Lower leg skin (tissue), 4 donors: Measurements from ENCODE around the gene KAZN. TPM values are rescaled to one million over a fixed set of nuclear protein-coding genes. Genes with fewer than 3 reads are reported as not detected.
A peak's percentile ranks its signal among the peaks of the same experiment; 100 is the strongest.

Source experiments
- DNase-seq, 2 donors: peaks; one replicate each; pipeline ENCODE4 v3.0.0-alpha.2; 2019; ENCODE audit warnings: low spot score in 2 of 2
- H3K4me3 ChIP-seq: fragments of 200-600 bp; sonication (generic); 2 replicates; pipeline ENCODE4 v1.5.1; 2017; ENCODE audit warnings: mild to moderate bottlenecking, low read depth; ENCODE audit not compliant: poor library complexity, severe bottlenecking
- POLR2A ChIP-seq, 2 donors: fragments of 450-650 bp; IDR thresholded peaks; one replicate each; pipeline ENCODE4 v1.6.1; 2016 to 2017; ENCODE audit warnings: antibody characterized with exemption in 2 of 2, mild to moderate bottlenecking in 1 of 2, moderate library complexity in 1 of 2
- WGBS, 2 donors: methylation state at CpG; one replicate each; pipeline ENCODE4 v1.1.5; 2018; 5-methylcytosine and 5-hydroxymethylcytosine counted together
- intact Hi-C: fragments of 100-400 bp; cut with DNase I; formaldehyde crosslinking; loops from one replicate; pipeline ENCODE4 v1.15.0; 2023; ENCODE audit warnings: low total_unique reads
- total RNA-seq, 4 donors: library from RNA; depleted of rRNA; stranded (reverse); fragments of >200 nt; gene quantifications; one replicate each; pipeline ENCODE4 v1.1.0, GENCODE V29; 2016
- TF ChIP-seq, protein P1 (sequence below), 3 donors: fragments of 450-650 bp; IDR thresholded peaks; one replicate each; pipeline ENCODE4 v1.5.1; 2016; ENCODE audit warnings: antibody characterized with exemption in 3 of 3, mild to moderate bottlenecking in 3 of 3, moderate library complexity in 2 of 3

KAZN gene
- total RNA-seq, 4 donors from 2014 or later, result 21.4 to 36.0 (median 28.4) TPM

DNA sequence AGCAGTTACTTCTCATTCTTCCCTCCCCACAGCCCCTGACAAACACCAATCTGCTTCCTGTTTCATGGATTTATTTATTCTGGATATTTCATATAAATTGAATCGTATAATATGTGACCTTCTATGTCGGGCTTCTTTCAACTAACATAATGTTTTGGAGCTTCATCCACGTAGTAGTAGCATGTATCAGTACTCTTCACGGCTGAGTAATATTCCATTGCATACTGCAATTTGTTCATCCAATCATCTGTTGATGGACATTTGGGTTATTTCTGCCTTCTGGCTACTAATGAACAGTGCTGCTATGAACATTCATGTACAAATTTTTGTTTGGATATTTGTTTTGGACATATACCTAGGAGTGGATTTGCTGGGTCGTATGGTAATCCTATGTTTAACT is 1.9 kb upstream of the KAZN start:
- TF ChIP-seq, protein P1, sequence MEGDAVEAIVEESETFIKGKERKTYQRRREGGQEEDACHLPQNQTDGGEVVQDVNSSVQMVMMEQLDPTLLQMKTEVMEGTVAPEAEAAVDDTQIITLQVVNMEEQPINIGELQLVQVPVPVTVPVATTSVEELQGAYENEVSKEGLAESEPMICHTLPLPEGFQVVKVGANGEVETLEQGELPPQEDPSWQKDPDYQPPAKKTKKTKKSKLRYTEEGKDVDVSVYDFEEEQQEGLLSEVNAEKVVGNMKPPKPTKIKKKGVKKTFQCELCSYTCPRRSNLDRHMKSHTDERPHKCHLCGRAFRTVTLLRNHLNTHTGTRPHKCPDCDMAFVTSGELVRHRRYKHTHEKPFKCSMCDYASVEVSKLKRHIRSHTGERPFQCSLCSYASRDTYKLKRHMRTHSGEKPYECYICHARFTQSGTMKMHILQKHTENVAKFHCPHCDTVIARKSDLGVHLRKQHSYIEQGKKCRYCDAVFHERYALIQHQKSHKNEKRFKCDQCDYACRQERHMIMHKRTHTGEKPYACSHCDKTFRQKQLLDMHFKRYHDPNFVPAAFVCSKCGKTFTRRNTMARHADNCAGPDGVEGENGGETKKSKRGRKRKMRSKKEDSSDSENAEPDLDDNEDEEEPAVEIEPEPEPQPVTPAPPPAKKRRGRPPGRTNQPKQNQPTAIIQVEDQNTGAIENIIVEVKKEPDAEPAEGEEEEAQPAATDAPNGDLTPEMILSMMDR (IDR thresholded peaks at IDR 0.05), result no peak
- TF ChIP-seq POLR2A (IDR thresholded peaks at IDR 0.05), result no peak
- H3K4me3 ChIP-seq, result no peak overlapping the region
- no peak for DNase-seq
- WGBS, 2 donors, result 80 to 93% methylated on average over 5 of the region's 5 CpGs
- intact Hi-C loops, result no loop called here

DNA sequence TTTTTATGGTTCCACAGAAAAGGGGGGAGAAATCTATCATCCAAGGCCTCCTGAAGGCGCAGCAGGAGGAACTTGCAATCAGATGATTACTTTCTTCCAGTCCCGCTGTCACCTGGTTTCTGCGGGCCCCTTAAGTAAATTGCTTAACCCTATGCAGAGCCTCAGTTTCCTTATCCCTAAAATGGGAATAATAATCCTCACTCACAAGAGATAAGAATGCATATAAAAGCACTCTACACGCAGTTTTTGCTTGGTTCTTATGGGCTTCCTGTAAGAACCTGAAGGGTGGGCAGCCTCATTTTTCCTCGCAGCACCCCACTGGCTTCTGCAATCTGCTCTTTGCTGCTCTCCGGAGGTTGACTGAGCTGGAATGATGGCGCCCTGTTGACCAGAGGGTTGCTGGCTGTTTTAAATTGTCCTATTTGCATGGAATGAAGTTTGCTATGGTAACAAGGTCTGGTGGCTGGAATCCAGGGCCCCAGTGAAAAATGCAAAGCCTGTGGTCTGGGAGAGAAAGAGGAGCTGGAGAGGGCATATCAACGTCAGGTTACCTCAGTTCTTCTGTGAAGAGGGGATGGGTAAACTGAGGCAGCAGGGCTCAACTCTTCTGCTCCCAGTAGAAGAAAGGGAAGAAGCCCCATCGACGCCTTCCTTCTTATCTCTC is 1.0 kb upstream of the KAZN start:
- WGBS, 2 donors, result 61 to 63% methylated on average over 10 of the region's 10 CpGs
- TF ChIP-seq, protein P1 (IDR thresholded peaks at IDR 0.05), result no peak
- TF ChIP-seq POLR2A (IDR thresholded peaks at IDR 0.05), result no peak
- no peak for DNase-seq
- intact Hi-C loops, result no loop called here
- no peak overlapping the region for H3K4me3 ChIP-seq

DNA sequence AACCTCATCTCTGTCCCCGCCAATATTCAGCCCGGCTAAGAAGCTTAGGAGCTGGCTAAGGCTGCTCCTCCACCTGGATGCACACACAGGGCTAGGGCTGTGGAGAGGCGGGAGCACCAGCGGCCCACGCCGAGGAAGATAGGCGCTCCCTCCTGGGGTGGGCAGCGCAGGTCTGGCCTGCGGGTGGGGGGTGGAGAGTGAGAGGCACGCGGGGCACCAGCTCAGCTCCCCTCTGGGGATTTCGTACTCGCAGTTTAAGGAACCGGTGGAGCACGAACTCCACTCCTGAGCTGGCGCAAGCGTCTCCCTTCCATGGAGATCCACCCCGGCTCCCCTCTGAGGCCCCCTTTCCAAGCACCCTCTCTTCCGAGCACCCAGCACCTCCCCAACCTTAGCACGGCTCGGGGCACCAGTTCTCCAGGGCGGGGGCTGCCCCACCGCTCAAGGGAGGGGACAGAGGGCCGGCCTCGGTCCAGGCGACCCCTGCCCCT is 433 bp upstream of the KAZN start:
- no peak for TF ChIP-seq POLR2A (IDR thresholded peaks at IDR 0.05)
- TF ChIP-seq, protein P1 (IDR thresholded peaks at IDR 0.05), result no peak
- intact Hi-C loops, result no loop called here
- peak overlapping the region; percentile 28 for H3K4me3 ChIP-seq
- 2 to 7% methylated on average over 15 to 23 of the region's 26 CpGs for WGBS, 2 donors
- no peak for DNase-seq

DNA sequence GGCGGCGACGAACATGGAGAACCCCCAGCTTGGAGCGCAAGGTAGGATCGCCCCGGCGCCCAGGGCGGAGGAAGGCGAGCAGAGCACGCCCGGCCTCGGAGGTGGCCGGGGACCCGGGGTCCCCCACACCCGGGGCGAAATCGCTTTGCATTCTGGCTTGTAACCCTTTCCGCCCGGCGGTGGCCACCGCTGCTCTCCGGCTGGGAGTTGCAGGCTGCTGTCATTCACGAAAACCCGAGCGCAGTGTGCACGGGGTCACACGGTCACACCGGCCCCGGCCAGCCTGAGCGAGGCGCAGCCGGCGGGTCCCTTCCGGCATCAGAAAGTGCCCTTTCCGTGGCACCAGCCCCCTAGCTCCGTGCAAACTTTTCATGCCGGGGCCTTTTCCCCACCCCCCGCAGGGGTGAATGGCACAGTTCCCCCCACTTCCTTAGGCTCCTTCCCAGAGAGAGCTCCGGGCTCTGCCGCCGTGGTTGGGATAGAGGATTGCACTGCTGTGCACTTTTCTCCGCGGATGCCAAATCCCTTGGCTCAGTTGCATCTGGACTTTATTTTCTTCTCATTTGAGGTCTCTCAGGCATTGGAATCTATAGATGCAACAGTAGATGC is 802 bp downstream of the KAZN start:
- WGBS, 2 donors, result 0 to 1% methylated on average over 24 to 28 of the region's 43 CpGs

DNA sequence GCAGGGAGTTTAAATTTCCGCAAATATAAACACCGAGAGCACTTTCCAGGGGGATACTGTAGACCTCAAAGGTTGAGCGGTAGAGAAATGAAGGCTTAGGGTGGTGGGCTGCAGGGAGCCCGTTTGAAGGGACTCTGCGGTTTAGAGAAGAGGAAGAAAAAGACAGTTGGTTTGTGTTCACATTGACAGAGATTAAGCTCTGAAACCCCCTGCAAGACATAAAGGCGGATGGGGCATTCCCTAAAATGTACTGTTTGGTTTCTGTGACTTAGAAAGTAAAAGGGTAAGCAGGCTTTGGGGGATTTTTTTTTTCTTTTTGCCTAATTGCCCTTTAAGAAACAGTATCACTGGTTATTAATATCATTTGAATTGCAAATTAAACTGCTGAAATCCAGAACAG is 1.3 kb downstream of the KAZN start:
- intact Hi-C loops, result no loop called here
- no peak overlapping the region for H3K4me3 ChIP-seq
- no peak for DNase-seq
- no peak for TF ChIP-seq POLR2A (IDR thresholded peaks at IDR 0.05)
- TF ChIP-seq, protein P1 (IDR thresholded peaks at IDR 0.05), result no peak
- WGBS, 2 donors, result 50 to 59% methylated on average over 6 of the region's 6 CpGs

More for the DNA sequence above, 802 bp downstream of the KAZN start:
- intact Hi-C loops, result no loop called here
- peak in 1 of 2 donors; percentile 86 for DNase-seq
- peak overlapping the region; percentile 28 for H3K4me3 ChIP-seq
- TF ChIP-seq, protein P1 (IDR thresholded peaks at IDR 0.05), result no peak
- TF ChIP-seq POLR2A (IDR thresholded peaks at IDR 0.05), result no peak
